ENCODE measurements around the gene FHL3.

- TF ChIP-seq CTCF (IDR thresholded peaks at IDR 0.05) (no peak), POLR2A (IDR thresholded peaks at IDR 0.05) (no peak)
Observed at GRCh38 chr1:37947364-37947763, 58.0 kb downstream of the FHL3 start.

All from body of pancreas (tissue), 4 donors.